ENCODE results near the gene BRD3OS.

BRD3OS gene

DNA sequence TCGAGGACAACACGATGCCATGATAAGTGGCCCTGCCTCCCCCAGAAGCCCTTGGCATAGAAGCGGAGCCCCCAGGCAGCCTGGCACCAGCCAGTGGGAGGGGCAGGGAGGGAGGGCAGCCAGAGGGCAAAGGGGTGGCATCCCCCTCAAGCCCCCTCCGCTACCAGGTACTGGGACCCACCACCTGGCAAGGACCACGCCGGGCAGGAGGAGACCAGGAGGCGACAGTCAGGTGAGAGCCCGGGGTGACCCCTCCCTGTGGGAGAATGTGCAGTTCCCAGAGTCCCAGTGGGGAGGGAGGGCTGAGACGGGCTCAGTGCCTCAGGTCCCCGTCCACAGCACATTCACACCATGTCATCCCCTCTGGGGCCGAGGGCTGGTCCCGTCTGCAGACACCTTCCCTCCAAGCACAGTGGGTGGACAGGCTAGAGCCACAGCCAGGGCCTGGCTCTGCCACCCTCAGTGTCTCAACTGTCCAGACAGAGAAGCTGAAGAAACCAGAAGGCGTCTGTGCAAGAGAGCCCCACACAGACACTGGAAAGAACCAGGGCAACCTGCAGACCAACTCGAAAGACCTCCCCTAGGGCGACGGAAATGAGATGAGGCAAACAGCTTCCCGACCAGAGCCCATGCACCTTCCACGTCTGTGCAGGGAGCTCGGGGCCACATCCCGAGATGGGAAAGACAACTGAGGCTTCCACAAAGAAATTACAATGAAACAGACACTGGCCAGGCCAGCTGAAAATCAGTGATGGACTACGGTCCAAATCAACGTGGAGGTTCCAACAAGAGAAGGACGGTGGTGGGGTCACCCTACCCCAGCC, 31.4 kb downstream of the BRD3OS start:
- TF ChIP-seq, protein P1, sequence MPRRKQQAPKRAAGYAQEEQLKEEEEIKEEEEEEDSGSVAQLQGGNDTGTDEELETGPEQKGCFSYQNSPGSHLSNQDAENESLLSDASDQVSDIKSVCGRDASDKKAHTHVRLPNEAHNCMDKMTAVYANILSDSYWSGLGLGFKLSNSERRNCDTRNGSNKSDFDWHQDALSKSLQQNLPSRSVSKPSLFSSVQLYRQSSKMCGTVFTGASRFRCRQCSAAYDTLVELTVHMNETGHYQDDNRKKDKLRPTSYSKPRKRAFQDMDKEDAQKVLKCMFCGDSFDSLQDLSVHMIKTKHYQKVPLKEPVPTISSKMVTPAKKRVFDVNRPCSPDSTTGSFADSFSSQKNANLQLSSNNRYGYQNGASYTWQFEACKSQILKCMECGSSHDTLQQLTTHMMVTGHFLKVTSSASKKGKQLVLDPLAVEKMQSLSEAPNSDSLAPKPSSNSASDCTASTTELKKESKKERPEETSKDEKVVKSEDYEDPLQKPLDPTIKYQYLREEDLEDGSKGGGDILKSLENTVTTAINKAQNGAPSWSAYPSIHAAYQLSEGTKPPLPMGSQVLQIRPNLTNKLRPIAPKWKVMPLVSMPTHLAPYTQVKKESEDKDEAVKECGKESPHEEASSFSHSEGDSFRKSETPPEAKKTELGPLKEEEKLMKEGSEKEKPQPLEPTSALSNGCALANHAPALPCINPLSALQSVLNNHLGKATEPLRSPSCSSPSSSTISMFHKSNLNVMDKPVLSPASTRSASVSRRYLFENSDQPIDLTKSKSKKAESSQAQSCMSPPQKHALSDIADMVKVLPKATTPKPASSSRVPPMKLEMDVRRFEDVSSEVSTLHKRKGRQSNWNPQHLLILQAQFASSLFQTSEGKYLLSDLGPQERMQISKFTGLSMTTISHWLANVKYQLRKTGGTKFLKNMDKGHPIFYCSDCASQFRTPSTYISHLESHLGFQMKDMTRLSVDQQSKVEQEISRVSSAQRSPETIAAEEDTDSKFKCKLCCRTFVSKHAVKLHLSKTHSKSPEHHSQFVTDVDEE (CRISPR knock-in tag; IDR thresholded peaks at IDR 0.05) = no peak
- TF ChIP-seq ZFP3 (CRISPR knock-in tag; IDR thresholded peaks at IDR 0.05) (no peak), ISL1 (CRISPR knock-in tag; IDR thresholded peaks at IDR 0.05) (no peak), ZNF70 (CRISPR knock-in tag; IDR thresholded peaks at IDR 0.05) (no peak), TCF4 (CRISPR knock-in tag; IDR thresholded peaks at IDR 0.05; ENCODE audit: borderline replicate concordance) (no peak), ZNF8 (CRISPR knock-in tag; IDR thresholded peaks at IDR 0.05) (no peak), PPARA (CRISPR knock-in tag; IDR thresholded peaks at IDR 0.05; ENCODE audit: borderline replicate concordance) (no peak), SNAI2 (CRISPR knock-in tag; IDR thresholded peaks at IDR 0.05) (no peak), ESRRG (CRISPR knock-in tag; IDR thresholded peaks at IDR 0.05) (no peak), BACH2 (CRISPR knock-in tag; IDR thresholded peaks at IDR 0.05; ENCODE audit: borderline replicate concordance) (no peak), OSR1 (CRISPR knock-in tag; IDR thresholded peaks at IDR 0.05) (no peak), ARNTL (CRISPR knock-in tag; IDR thresholded peaks at IDR 0.05; ENCODE audit: borderline replicate concordance, low read depth) (no peak)
- TF ChIP-seq, protein P2, sequence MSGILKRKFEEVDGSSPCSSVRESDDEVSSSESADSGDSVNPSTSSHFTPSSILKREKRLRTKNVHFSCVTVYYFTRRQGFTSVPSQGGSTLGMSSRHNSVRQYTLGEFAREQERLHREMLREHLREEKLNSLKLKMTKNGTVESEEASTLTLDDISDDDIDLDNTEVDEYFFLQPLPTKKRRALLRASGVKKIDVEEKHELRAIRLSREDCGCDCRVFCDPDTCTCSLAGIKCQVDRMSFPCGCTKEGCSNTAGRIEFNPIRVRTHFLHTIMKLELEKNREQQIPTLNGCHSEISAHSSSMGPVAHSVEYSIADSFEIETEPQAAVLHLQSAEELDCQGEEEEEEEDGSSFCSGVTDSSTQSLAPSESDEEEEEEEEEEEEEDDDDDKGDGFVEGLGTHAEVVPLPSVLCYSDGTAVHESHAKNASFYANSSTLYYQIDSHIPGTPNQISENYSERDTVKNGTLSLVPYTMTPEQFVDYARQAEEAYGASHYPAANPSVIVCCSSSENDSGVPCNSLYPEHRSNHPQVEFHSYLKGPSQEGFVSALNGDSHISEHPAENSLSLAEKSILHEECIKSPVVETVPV (CRISPR knock-in tag; IDR thresholded peaks at IDR 0.05) = no peak
- ATAC-seq = no peak

DNA sequence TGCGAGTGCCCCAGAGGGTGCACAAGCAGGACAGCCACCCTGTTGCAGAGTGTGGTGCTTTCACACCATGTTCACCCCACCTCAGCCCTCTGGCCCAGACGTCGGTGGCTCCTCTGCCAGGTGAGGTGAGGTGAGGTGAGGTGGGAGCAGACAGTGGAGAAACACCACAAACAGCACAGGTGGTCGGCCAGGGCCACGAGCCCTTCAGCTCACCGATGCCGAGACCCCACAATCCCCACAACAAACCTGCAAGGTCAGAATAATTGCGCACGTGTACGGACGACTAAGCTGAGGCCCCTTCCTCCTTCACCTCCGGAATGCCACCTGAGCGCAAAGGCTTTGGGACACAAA, 32.0 kb downstream of the BRD3OS start:
- no peak for ATAC-seq
- TF ChIP-seq TCF4 (CRISPR knock-in tag; IDR thresholded peaks at IDR 0.05; ENCODE audit: borderline replicate concordance) = no peak
- TF ChIP-seq, protein P3, sequence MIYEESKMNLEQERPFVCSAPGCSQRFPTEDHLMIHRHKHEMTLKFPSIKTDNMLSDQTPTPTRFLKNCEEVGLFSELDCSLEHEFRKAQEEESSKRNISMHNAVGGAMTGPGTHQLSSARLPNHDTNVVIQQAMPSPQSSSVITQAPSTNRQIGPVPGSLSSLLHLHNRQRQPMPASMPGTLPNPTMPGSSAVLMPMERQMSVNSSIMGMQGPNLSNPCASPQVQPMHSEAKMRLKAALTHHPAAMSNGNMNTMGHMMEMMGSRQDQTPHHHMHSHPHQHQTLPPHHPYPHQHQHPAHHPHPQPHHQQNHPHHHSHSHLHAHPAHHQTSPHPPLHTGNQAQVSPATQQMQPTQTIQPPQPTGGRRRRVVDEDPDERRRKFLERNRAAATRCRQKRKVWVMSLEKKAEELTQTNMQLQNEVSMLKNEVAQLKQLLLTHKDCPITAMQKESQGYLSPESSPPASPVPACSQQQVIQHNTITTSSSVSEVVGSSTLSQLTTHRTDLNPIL (CRISPR knock-in tag; IDR thresholded peaks at IDR 0.05; ENCODE audit: low read depth) = no peak

DNA sequence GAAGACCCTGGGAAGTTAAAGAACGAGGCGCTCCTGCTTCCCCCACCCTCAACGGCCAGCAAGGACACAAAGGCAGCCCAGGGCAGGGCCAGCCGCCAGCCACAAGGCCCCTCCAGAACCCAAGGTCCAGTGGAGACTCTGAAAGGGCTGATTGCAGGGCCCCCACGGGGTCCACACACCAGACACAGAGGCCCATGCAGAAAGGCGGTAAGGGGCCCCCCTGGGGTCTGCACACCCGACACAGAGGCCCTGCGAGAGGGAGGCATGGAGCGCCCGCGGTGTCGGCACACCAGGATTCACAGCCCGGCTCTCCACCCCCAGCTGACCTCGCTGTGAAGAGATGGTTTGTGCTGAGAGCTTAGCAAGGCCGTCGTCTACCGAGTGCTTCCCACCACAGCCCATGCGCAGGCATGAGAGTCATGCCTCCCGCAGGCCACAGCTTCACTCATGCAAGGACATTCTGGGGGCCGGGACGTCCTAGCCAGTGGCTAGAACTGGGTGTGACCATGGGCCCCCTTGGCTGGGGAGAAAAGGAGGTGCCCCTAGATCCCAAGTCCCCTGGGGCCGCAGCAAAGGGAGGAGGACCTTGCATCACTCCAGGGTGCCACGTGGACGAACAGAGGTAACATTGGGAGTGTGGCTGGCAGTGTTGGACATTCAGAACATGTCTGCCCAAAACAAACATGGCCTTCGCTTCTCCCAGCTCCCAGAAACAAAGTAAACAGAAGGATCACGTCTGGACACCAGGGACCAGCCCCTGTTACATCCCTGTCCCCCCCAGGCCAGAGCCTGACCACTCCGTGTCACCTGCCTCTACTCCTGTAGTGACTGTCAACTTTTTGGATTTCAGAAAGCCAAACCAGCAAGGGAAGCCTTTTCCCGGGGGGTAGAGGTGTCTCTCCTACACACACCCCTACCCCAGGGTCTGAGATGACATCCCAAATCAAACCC, 32.7 kb downstream of the BRD3OS start:
- ATAC-seq = no peak
- TF ChIP-seq ZNF565 (CRISPR knock-in tag; conservative IDR thresholded peaks at IDR 0.05; ENCODE audit: low read depth) (no peak), SNAI2 (CRISPR knock-in tag; IDR thresholded peaks at IDR 0.05) (no peak), GLIS3 (CRISPR knock-in tag; IDR thresholded peaks at IDR 0.05) (no peak), BACH2 (CRISPR knock-in tag; IDR thresholded peaks at IDR 0.05; ENCODE audit: borderline replicate concordance) (no peak), RARB (CRISPR knock-in tag; IDR thresholded peaks at IDR 0.05) (no peak), ZNF8 (CRISPR knock-in tag; IDR thresholded peaks at IDR 0.05) (no peak), PPARA (CRISPR knock-in tag; IDR thresholded peaks at IDR 0.05; ENCODE audit: borderline replicate concordance) (no peak), ESRRG (CRISPR knock-in tag; IDR thresholded peaks at IDR 0.05) (no peak), ISL1 (CRISPR knock-in tag; IDR thresholded peaks at IDR 0.05) (no peak), CSDC2 (CRISPR knock-in tag; IDR thresholded peaks at IDR 0.05) (no peak), ARNTL (CRISPR knock-in tag; IDR thresholded peaks at IDR 0.05; ENCODE audit: borderline replicate concordance, low read depth) (no peak), ZC3H10 (CRISPR knock-in tag; IDR thresholded peaks at IDR 0.05) (no peak), OSR1 (CRISPR knock-in tag; IDR thresholded peaks at IDR 0.05) (no peak), TOX (CRISPR knock-in tag; IDR thresholded peaks at IDR 0.05; ENCODE audit: borderline replicate concordance) (no peak), ZFP30 (CRISPR knock-in tag; IDR thresholded peaks at IDR 0.05) (no peak), ZFP3 (CRISPR knock-in tag; IDR thresholded peaks at IDR 0.05) (no peak), ZNF70 (CRISPR knock-in tag; IDR thresholded peaks at IDR 0.05) (no peak)
- TF ChIP-seq, protein P4, sequence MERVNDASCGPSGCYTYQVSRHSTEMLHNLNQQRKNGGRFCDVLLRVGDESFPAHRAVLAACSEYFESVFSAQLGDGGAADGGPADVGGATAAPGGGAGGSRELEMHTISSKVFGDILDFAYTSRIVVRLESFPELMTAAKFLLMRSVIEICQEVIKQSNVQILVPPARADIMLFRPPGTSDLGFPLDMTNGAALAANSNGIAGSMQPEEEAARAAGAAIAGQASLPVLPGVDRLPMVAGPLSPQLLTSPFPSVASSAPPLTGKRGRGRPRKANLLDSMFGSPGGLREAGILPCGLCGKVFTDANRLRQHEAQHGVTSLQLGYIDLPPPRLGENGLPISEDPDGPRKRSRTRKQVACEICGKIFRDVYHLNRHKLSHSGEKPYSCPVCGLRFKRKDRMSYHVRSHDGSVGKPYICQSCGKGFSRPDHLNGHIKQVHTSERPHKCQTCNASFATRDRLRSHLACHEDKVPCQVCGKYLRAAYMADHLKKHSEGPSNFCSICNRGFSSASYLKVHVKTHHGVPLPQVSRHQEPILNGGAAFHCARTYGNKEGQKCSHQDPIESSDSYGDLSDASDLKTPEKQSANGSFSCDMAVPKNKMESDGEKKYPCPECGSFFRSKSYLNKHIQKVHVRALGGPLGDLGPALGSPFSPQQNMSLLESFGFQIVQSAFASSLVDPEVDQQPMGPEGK (CRISPR knock-in tag; IDR thresholded peaks at IDR 0.05; ENCODE audit: borderline replicate concordance) = no peak
- TF ChIP-seq, protein P1 (CRISPR knock-in tag; IDR thresholded peaks at IDR 0.05) = no peak
- TF ChIP-seq, protein P5, sequence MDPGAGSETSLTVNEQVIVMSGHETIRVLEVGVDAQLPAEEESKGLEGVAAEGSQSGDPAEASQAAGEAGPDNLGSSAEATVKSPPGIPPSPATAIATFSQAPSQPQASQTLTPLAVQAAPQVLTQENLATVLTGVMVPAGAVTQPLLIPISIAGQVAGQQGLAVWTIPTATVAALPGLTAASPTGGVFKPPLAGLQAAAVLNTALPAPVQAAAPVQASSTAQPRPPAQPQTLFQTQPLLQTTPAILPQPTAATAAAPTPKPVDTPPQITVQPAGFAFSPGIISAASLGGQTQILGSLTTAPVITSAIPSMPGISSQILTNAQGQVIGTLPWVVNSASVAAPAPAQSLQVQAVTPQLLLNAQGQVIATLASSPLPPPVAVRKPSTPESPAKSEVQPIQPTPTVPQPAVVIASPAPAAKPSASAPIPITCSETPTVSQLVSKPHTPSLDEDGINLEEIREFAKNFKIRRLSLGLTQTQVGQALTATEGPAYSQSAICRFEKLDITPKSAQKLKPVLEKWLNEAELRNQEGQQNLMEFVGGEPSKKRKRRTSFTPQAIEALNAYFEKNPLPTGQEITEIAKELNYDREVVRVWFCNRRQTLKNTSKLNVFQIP (CRISPR knock-in tag; IDR thresholded peaks at IDR 0.05; ENCODE audit: borderline replicate concordance, low read depth) = no peak

All from SK-N-SH treated with all-trans-retinoic acid at 6 μM for 48 hours (cell line).